Skin of body (tissue), 2 donors: ENCODE results near the gene SEMA4G. TPM values are rescaled to one million over a fixed set of nuclear protein-coding genes. Genes with fewer than 3 reads are reported as not detected.

Experiments used
- DNase-seq: peaks from one replicate; lab custom pipeline; 2025; lab: John Stamatoyannopoulos, UW
- total RNA-seq: library from RNA; depleted of rRNA; stranded (reverse); fragments of >200 nt; gene quantifications from one replicate; pipeline ENCODE4 v1.2.3, GENCODE V29; 2014

SEMA4G gene
- total RNA-seq, 1 donor from 2014 or later = 1.9 TPM

DNA sequence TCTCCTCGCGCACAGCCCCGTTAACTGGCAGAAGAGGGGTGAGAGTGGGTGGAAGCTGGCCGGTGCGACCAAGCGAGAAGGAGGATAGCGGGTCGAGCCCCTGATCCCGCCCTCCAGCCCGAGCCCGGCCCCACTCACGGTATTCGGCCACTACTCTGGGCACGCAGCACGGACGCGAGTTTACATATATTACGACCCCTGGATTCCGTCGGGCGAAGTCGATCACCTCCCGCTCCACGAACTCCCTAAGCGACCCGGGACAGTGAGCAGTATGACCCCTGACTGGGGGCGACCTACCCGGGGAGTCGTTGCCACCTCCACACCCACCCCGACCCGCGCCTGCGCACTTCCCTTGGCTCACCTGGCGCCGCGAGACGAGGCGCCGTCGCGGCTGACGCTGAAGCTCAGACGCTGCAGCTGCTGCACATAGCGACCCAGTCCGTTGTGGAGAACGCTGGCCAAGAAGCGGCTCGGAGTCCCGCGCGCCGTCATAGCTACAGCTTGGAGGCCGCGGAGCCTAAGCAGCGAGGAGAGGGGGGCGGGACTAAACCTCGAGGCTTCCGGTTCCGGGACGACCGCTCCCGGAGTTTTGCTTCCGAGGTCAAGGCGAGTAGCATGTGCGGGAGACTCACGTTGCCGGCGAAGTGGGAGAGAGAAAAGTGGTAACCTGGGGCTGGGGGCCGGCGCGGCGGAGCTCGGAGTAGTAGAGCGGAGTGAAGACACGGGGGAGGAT lies 17.8 kb downstream of the SEMA4G start, which contains the start of the genes MRPL43 and TWNK:
MRPL43 (minus strand) TSS at position 546 of the 733 bp plus-strand sequence; CDS start at position 492, 54 bp downstream.
TWNK (plus strand) TSS at position 592 of the 733 bp plus-strand sequence. CDS start 668 bp downstream, outside the sequence.
- peak; percentile 53 for DNase-seq

DNA sequence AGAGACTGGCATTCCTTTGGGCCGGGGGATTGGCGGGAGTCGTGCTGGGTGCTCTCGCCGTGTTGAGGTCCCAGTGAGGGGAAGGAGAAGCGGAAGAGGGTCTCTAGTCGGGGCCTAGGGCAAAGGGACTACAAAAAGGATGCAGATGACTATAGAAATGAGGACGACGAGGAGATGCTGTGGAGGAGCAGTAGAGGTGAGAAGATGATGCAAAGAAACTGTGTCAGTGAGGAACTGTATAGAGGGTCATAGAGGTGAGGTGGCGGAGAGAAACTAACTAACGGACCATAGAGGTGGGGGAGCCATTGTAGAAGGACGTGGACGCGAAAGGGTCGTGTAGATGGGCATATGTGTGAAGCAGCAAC lies 18.4 kb downstream of the SEMA4G start:
- DNase-seq = no peak

DNA sequence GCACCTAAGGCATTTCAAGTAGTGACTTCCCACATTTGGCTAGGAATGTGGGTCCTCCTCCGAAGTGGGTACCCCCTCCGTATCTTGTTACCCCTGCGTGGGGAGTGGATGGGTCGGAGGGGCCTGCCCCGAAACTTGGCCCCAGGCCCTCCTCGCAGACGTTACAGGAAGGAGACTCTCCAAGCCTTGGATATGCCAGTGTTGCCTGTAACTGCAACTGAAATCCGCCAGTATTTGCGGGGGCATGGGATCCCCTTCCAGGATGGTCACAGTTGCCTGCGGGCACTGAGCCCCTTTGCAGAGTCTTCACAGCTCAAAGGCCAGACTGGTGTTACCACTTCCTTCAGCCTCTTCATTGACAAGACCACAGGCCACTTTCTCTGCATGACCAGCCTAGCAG lies 18.9 kb downstream of the SEMA4G start:
- no peak for DNase-seq

DNA sequence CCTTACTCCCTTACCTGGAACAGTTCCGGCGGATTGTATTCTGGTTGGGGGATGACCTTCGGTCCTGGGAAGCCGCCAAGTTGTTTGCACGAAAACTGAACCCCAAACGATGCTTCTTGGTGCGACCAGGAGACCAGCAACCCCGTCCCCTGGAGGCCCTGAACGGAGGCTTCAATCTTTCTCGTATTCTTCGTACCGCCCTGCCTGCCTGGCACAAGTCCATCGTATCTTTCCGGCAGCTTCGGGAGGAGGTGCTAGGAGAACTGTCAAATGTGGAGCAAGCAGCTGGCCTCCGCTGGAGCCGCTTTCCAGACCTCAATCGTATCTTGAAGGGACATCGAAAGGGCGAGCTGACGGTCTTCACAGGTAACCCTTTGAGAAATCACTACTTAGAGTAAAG lies 19.8 kb downstream of the SEMA4G start:
- DNase-seq = no peak

DNA sequence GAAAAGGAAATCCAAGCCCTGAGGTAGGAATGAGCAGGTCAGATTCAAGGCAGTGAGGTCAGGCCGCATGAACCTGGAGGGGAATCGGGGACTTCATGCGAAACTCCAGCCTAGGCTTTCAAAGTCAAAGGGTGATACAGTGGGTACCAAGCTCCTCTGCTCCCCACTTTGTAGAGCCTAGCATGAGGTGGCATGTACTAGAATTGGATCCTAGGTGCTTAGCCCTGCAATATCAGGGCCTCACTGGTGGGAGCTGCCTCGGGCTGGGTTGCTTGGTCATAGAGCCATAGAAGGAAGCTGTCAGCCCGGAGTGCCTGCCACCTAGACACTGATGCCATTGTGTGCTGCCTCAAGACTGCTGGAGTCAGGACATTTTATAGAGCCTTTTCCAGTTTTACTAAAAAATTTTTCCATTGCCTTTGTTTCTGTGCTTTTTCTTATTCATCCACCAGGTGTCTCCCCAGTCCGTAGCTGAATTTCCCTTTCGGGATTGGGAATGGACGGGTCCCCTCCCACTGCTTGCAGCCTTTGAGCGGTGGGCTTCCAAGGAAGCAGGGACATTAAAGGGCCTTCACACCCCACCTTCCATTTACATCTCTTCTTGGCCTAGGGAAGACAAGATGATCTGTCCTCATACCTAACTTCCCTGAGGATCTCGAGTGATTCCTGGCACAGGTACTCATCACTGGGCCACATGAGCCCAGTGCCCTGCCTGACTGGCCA lies 24.8 kb downstream of the SEMA4G start:
- no peak for DNase-seq

DNA sequence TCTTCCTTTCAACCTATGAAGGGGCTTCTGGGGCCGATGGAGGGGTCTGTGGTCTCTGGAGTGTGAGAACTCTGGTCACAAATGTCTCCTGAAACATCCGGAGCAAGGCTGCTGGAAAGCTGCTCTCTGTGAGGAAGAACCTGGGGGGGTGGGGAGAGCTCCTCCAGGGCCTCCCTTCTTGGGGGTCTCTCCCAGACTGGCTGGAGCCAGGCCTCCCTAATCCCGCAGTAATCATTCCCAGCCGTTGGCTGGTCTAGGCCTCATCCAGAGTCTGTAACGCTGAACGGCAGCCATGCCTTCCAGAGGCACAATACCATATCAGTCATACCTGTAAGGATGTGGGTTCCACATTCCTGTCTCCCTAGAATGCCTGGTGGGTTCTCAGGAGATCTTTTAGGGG lies 25.9 kb downstream of the SEMA4G start:
- no peak for DNase-seq

DNA sequence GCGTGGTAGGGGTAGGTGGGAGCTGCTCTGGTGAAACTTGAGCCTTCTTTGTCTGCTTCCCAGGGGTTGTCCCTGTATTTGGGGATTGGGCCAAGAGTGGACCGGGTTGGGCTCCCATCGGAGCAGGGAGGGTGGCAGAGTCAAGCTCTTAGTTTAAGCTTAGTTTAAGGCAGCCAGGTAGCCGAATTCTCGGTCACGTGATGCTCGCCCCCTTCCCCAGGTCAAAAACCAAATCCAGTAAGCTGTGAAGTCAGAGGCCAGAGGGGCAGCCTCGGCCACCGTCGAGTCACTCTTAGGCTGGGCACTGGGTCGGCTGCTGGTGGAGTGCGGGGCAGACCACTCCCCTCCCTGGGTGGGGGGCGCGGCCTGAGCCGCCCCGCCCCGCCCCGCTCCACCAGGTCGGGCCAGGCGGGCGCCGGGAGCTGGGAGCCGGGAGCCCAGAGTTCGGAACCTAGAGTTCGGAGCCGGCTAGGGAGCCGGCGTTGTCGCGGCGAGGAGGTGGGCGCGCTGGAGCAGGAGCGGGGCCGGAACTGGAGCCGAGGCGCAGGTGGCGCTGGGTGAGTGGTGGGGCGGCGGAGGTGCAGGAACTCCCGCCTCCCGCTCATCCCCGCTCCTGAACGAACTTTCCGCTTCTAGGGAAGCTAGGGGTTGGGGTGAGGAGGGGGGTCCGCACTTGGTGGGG lies 27.5 kb downstream of the SEMA4G start:
- DNase-seq = no peak

DNA sequence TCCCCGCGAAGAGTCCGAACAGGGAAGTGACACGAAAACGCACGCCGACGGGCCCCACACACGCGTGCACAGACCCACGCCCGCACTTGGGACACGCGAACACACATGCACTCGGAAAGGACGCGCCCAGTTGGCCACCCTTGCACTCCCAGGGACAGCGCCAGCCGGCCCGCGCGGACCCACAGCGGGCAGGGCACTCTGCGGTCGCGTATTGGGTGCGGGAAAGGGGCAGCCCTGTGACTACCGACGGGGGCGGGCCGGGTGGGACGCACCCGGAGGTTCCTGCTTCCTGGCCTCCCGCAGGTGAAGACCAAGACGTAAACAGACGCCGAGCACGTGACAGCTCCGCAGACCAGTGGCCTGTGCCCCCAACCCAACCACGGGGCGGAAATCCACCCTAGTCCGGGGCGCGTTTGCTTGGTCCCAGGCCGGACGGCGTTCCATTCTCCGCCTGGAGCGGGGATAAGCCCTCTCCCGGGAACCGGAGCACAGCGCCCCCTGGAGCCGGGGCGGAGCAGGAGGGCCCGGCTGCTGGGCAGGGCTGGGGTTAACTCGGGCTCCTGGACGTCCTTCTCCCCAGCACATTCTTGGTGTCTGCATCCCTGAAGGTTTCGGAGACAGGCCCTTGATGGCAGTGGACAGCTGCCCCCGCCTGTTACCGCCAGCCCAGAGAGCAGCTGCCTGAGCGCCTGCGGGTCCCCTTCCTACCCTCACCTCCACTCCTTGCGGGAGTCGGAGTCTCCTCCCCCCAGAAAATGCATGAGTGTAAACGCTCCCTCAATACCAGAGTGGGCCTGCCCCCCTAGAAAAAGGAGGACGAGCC lies 28.3 kb downstream of the SEMA4G start:
- peak; percentile 62 for DNase-seq

DNA sequence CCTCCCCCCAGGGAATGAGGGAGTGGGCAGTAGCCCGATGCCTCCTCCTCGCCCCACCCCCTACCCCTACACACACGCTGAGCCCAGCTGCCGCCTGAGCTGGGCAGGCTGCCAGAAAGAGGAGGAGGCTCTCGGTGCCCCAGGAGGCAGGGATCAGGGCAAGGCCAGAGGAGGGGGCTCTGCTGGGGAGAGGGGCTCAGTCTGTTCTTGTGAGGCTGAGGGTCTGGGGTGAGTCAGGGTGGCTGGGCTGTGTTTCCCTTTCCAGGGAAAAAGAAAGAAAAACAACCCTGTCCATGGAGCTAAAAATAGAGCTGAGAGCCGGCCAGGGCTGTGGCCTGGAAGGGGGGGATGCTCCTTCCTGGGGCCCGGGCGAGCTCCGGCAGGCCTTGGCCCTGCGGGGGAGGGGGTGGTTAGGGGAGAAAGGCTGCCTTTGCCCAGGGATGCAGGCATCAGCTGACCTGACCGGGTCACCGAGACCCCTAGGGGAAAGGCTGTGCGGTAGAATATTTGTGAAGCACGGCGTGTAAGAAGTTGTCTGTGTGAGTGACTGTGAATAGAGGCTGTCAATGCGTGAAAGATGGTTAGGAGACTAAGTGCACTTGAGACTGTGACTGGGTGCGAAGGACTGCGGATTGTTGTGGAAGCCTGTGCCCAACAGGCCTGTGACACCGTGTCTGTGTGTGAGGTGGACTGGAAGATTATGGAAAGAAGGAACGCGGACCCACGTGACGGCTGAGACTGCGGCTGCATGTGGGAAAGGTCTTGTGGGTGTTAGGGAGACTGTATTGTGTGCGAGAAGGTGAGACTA lies 29.1 kb downstream of the SEMA4G start:
- peak; percentile 73 for DNase-seq

DNA sequence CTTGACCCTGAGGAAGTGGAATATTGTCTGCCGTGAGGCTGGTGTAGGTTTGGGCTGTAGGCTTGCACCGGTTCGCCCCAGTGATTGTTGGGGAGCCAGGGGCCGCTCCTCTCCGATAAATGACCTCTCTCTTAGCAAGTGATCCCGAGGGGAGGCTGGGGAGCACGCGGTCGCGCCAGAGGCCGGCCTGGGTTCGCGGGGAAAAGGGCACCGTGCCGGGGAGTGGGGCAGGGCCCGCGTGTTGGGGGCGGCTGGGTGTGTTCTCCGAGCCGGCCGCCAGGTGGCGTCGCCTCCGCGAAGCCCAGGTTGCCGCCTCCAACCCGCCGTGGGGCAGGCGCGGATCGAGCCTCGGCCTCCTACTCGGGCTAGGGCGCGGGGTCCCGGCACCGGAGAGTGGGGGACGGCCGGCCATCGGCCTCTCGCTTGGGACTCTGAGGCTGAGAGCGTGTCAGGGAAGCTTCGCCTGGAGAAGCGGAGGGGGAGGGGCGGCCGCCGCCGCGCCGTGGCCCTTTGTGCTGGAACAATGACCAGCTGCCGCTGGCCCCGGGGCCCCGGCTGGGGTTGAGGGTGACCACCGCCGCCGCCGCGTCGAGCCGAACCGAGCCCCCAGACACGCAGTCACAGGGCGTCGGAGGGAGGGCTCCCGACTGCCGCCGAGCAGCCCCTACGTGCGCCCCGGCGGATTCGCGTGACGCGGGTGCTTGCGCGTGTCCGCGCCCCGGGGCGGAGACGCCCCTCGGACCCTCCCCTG lies 29.9 kb downstream of the SEMA4G start:
- DNase-seq = peak; percentile 80

DNA sequence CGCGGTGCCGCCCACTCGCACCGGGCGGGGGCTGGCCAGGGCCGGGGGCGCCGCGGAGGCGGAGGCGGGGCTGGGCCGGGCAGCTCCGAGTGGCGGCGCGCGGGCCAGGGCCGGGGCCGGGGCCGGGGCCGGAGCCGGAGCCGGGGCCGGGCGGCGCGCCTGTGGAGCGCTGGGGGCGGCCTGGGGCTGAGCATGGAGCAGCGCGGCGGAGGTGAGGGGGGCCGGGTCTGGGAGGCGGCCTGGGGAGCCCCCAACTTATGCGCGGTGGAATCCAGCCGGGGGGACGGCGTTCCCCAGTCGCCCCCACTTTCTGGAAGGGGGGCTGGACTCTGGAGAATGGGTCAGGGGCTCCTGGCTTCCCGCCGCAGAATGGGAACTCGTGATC lies 30.4 kb downstream of the SEMA4G start, which contains the start of gene LZTS2:
LZTS2 (plus strand) TSS at position 67 of the 385 bp plus-strand sequence. CDS start 2,731 bp downstream, outside the sequence.
- no peak for DNase-seq

DNA sequence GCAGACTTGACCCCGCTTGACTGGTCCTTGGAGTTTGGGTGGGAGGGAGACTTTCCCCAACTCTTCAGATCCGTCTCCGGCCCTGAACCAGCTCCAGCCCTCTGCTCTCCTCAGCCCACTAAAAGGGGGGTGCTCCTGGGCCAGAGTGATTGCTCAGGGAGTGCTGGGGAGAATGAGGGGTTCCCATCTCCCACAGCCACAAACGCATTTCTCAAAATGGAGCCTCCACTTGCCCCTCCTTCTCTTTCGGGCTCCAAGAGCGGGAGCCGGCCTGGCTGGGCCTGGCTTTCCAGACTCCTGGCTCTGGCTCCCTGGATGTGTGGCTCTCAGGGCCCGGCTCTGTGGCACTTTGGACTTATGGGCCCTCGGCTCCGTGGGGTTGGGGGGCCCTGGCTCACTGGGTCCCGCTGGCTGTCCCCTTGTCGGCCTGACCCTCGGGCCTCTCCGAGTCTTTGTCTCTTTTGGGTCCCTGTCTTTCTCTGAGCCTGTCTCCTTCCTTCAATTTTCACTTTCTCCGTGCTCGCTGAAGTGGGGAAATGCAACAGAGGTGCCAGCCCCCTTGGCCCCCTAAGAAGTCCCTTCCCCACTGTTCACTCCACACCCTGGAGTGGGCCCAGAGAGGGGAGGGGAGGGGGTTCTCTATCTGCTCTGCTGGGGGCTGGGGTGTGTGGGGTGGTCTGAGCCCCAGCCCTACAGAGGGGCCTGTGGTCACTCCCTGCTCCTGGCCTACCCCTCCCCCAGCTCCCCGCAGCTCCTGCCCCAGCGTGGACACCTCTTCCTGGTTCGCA lies 31.0 kb downstream of the SEMA4G start:
- DNase-seq = no peak

DNA sequence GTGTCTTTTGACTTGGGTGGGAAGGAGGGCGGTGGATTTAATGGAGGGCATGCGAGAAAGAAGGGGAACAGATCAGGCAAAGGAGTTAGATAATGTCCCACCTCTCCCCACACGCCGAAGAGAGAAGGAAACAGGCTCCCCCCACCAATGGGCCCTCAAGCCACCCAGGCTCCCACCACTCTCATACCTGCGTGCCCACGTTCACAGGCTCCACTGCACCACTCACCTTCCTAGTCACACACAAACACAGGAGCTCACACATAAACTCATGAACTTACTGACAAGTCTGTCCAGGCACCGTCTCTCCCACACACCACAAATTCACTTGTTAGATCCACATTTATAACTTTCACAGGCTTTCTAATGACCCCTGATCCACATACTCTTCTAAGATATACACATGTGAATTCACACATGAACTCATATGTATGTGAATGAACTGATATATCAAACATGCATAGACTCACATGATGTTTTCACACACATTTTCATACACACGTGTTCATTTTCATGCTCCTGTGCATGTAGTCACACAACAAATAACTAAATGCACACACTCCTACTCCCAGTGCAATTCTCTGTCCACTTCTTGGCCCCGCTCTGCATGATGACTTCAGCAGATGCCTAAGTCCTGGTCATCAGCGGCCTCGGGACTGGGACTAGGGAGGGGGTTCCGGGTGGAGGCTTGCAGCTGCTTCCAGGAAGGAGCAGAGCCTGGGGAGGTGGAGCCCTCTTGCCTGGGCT lies 31.8 kb downstream of the SEMA4G start:
- DNase-seq = peak; percentile 86

DNA sequence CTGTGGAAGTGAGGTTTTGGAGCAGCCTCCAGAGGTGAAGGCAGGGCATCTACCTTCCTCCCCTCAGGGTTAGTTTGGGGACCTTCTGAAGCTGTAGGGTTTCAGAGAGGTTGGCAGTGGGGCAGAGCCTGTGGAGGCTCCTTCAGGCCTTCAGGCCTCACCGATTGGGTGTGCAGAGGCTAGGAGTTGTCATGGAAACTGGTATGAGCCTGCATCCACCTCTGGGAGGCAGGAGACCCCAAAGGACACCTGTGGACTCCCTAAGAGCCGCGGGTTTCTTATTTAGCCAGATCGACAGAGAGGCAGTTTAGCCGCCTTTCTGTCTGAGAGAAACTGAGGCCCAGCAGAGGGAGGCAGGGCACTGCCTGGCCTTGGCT lies 32.3 kb downstream of the SEMA4G start:
- no peak for DNase-seq

DNA sequence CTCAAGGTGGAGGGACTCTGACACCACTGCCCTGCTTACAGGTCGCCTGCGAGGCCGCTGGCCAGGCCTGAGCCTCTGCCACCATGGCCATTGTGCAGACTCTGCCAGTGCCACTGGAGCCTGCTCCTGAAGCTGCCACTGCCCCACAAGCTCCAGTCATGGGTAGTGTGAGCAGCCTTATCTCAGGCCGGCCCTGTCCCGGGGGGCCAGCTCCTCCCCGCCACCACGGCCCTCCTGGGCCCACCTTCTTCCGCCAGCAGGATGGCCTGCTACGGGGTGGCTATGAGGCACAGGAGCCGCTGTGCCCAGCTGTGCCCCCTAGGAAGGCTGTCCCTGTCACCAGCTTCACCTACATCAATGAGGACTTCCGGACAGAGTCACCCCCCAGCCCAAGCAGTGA lies 33.2 kb downstream of the SEMA4G start:
- no peak for DNase-seq

DNA sequence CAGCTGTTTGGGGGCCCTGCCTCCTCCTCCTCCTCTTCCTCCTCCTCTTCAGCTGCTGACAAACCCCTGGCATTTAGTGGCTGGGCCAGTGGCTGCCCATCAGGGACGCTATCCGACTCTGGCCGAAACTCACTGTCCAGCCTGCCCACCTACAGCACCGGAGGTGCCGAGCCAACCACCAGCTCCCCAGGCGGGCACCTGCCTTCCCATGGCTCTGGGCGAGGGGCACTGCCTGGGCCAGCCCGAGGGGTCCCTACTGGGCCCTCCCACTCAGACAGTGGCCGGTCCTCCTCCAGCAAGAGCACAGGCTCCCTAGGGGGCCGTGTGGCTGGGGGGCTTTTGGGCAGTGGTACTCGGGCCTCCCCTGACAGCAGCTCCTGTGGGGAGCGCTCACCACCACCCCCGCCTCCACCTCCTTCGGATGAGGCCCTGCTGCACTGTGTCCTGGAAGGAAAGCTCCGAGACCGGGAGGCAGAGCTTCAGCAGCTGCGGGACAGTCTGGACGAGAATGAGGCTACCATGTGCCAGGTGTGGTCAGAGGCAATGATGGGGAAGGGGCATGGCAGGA lies 34.4 kb downstream of the SEMA4G start:
- DNase-seq = no peak

DNA sequence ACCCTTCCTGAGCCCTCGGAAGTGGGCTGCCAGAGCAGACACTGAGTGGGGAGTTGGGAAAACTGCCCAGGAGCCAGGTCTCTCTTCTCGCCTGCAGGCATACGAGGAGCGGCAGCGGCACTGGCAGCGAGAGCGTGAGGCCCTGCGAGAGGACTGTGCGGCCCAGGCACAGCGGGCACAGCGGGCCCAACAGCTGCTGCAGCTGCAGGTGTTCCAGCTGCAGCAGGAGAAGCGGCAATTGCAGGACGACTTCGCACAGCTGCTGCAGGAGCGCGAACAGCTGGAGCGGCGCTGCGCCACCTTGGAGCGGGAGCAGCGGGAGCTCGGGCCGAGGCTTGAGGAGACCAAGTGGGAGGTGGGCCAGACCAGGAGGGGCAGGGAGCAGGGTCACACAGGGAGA lies 36.1 kb downstream of the SEMA4G start:
- DNase-seq = no peak
